ENCODE results near the gene GNB5.

Gene GNB5

DNA sequence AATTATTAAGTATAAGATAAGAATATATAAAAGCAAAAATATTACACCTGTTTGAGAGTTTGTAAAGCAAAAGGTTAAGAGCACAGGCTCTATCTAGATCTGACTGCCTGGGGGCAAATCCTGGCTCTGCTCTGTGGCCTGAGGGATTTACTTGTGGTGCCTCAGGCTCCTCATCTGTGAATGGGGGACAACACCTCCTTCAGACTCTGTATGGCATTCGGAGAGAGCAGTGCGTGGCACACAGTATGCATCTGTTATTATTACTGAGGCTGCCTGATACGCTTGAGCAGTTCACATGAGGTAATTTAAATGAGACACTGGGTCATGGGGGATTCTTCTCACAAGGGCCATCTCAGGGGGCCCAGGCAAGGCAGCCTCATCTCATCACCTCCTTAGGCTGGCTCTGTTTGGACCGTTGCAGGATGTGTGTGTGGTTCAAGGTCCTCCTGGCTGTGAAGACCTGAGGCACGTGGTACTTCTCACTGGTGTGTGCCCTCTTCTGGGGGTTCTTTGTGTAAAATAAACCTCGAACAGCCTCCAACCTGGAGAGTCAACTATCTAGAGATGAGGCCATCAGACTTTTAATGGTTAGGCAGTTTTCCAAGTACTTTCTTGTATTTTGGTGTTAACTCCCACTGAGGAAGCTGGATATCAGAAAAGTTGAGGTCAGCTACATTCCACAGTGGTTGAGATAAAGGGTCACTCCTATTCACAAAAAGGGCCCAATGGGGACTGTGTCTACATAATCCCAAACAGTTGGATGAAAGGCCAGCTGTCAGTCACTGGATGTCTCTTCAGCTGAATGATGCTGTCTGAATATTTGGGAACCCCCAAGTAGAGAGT lies 9.0 kb downstream of the GNB5 start:
- TF ChIP-seq, protein P1, sequence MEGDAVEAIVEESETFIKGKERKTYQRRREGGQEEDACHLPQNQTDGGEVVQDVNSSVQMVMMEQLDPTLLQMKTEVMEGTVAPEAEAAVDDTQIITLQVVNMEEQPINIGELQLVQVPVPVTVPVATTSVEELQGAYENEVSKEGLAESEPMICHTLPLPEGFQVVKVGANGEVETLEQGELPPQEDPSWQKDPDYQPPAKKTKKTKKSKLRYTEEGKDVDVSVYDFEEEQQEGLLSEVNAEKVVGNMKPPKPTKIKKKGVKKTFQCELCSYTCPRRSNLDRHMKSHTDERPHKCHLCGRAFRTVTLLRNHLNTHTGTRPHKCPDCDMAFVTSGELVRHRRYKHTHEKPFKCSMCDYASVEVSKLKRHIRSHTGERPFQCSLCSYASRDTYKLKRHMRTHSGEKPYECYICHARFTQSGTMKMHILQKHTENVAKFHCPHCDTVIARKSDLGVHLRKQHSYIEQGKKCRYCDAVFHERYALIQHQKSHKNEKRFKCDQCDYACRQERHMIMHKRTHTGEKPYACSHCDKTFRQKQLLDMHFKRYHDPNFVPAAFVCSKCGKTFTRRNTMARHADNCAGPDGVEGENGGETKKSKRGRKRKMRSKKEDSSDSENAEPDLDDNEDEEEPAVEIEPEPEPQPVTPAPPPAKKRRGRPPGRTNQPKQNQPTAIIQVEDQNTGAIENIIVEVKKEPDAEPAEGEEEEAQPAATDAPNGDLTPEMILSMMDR (IDR thresholded peaks at IDR 0.05; ENCODE audit: poor library complexity, severe bottlenecking), result no peak
- Histone ChIP-seq H3K4me1 (ENCODE audit: insufficient read depth, poor library complexity, severe bottlenecking) (peaks cover 10% of the 10 kb centered on the region), H3K9me3 (ENCODE audit: severe bottlenecking) (no peaks in the 10 kb centered on the region), H3K36me3 (ENCODE audit: low read depth) (no peaks in the 10 kb centered on the region), H3K4me3 (ENCODE audit: severe bottlenecking) (no peak overlapping the region), H3K27me3 (ENCODE audit: insufficient read depth, poor library complexity, severe bottlenecking) (no peaks in the 10 kb centered on the region), H3K27ac (ENCODE audit: poor library complexity, severe bottlenecking) (no peak overlapping the region)
- no peak for DNase-seq (ENCODE audit: low spot score)
- ATAC-seq (ENCODE audit: low read depth), result no peak

DNA sequence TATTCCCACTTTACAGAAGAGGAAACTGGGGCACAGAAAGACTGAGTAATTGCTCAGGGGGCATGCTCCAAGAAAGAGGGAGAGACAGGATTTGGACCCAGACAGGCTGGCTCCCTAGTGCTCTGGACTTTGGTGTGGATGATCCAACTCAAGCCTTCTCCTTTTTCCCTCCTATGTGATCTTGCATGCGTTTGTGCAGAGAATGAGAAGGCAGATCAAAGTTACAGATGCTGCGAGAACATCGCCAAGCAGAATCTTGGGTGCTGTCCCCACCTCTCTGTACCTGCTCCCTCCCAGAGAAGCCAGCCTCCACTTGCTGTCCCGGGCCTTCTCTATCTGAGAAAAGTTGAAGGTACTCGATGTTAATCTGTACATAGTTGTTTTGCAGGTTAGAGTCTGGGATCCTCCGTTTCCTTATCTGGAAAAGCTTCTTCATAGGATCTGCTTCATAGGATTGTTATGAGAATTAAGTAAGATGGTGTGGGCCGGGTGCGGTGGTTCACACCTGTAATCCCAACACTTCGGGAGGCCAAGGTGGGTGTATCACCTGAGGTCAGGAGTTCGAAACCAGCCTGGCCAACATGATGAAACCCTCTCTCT lies 10.2 kb downstream of the GNB5 start:
- Histone ChIP-seq H3K36me3 (ENCODE audit: low read depth) (no peaks in the 10 kb centered on the region), H3K27ac (ENCODE audit: poor library complexity, severe bottlenecking) (no peak overlapping the region), H3K27me3 (ENCODE audit: insufficient read depth, poor library complexity, severe bottlenecking) (no peaks in the 10 kb centered on the region), H3K4me3 (ENCODE audit: severe bottlenecking) (no peak overlapping the region), H3K9me3 (ENCODE audit: severe bottlenecking) (no peaks in the 10 kb centered on the region), H3K4me1 (ENCODE audit: insufficient read depth, poor library complexity, severe bottlenecking) (peaks cover 10% of the 10 kb centered on the region)
- no peak for DNase-seq (ENCODE audit: low spot score)
- no peak for ATAC-seq (ENCODE audit: low read depth)
- TF ChIP-seq, protein P1 (IDR thresholded peaks at IDR 0.05; ENCODE audit: poor library complexity, severe bottlenecking), result no peak

GRCh38 chr15:52180196-52180835 lies 10.9 kb downstream of the GNB5 start:
- Histone ChIP-seq H3K4me1 (ENCODE audit: insufficient read depth, poor library complexity, severe bottlenecking) (peaks cover 10% of the 10 kb centered on the region), H3K9me3 (ENCODE audit: severe bottlenecking) (no peaks in the 10 kb centered on the region), H3K27ac (ENCODE audit: poor library complexity, severe bottlenecking) (peak overlapping the region; percentile 71), H3K27me3 (ENCODE audit: insufficient read depth, poor library complexity, severe bottlenecking) (no peaks in the 10 kb centered on the region), H3K36me3 (ENCODE audit: low read depth) (no peaks in the 10 kb centered on the region), H3K4me3 (ENCODE audit: severe bottlenecking) (peak overlapping the region; percentile 70)
- ATAC-seq (ENCODE audit: low read depth), result peak; percentile 24
- DNase-seq (ENCODE audit: low spot score), result no peak
- TF ChIP-seq, protein P1 (IDR thresholded peaks at IDR 0.05; ENCODE audit: poor library complexity, severe bottlenecking), result no peak

- ATAC-seq (ENCODE audit: low read depth) (peak; percentile 88), DNase-seq (ENCODE audit: low spot score) (peak; percentile 92)
- Histone ChIP-seq H3K27me3 (ENCODE audit: insufficient read depth, poor library complexity, severe bottlenecking) (no peaks in the 10 kb centered on the region), H3K4me3 (ENCODE audit: severe bottlenecking) (peak overlapping the region; percentile 70), H3K9me3 (ENCODE audit: severe bottlenecking) (no peaks in the 10 kb centered on the region), H3K4me1 (ENCODE audit: insufficient read depth, poor library complexity, severe bottlenecking) (peaks cover 10% of the 10 kb centered on the region), H3K27ac (ENCODE audit: poor library complexity, severe bottlenecking) (peak overlapping the region; percentile 71), H3K36me3 (ENCODE audit: low read depth) (no peaks in the 10 kb centered on the region)
- TF ChIP-seq, protein P1 (IDR thresholded peaks at IDR 0.05; ENCODE audit: poor library complexity, severe bottlenecking), result peak; percentile 13
Measured at GRCh38 chr15:52179278-52180195, 11.7 kb downstream of the GNB5 start.
